H1 (cell line): ENCODE measurements around the gene NOXO1. TPM values are rescaled to one million over a fixed set of nuclear protein-coding genes. Genes with fewer than 3 reads are reported as not detected.
A peak's percentile ranks its signal among the peaks of the same experiment; 100 is the strongest.

Source experiments
- ASH2L ChIP-seq: fragments of 200-600, 300-600 bp; sonication (generic); IDR thresholded peaks from one replicate; pipeline ENCODE4 v1.7.1; 2017; ENCODE audit warnings: low read length
- CTCF ChIP-seq, 3 experiments: IDR thresholded peaks; 1 replicate in 2 of 3; 2 replicates in 1 of 3; pipeline versions ENCODE4 v1.5.1 to v1.6.1; 2011; ENCODE audit warnings: low read length in 3 of 3, mild to moderate bottlenecking in 3 of 3, inconsistent platforms in 2 of 3, low read depth in 1 of 3, moderate library complexity in 1 of 3; ENCODE audit not compliant: insufficient read depth in 1 of 3; ENCODE audit errors: control extremely low read depth in 1 of 3
- RFX5 ChIP-seq: IDR thresholded peaks from 2 replicates; pipeline ENCODE4 v1.6.1; 2011; ENCODE audit warnings: low read depth, low read length, improper control_type of control experiment, borderline replicate concordance
- SAP30 ChIP-seq: fragments of 300-600 bp; sonication (generic); IDR thresholded peaks from 2 replicates; pipeline ENCODE4 v1.7.1; 2012; ENCODE audit warnings: low read length, moderate library complexity, mild to moderate bottlenecking, inconsistent platforms; ENCODE audit not compliant: insufficient read depth, insufficient replicate concordance
- TBP ChIP-seq: IDR thresholded peaks from 2 replicates; pipeline ENCODE4 v1.6.1; 2011; ENCODE audit warnings: low read depth, low read length, improper control_type of control experiment
- polyA plus RNA-seq, 7 experiments: library from polyadenylated mRNA; depleted of rRNA in 3 of 7; stranded (reverse) in 5 of 7; unstranded in 2 of 7; fragments of >200 nt in 5 of 7; fragments of 200-250 nt in 2 of 7; gene quantifications; 1 replicate in 5 of 7; 2 replicates in 1 of 7; 4 replicates in 1 of 7; pipeline versions ENCODE4 v1.2.1 to v1.2.3, GENCODE V29; 2011 to 2013; ENCODE audit warnings: missing spikeins in 2 of 7, mixed read lengths in 2 of 7
- total RNA-seq: library from RNA; stranded (reverse); fragmentation: NEBNext Ultra II Directional; extraction: Animal tissue kit (Norgen Biotek cat#: 25700); gene quantifications from 2 replicates; pipeline ENCODE4 v1.2.1, GENCODE V29; 2021
- TF ChIP-seq, protein P1 (sequence below): fragments of 300-600 bp; sonication (generic); IDR thresholded peaks from 2 replicates; pipeline ENCODE4 v1.7.1; 2012; ENCODE audit warnings: low read length, moderate library complexity, mild to moderate bottlenecking, inconsistent platforms; ENCODE audit not compliant: insufficient replicate concordance

NOXO1 gene
- total and polyA plus RNA-seq, 2 of the 8 experiments (the other 6 are each of a cell fraction or from before 2014, with no cell fraction given): 1.3 to 2.5 TPM

DNA sequence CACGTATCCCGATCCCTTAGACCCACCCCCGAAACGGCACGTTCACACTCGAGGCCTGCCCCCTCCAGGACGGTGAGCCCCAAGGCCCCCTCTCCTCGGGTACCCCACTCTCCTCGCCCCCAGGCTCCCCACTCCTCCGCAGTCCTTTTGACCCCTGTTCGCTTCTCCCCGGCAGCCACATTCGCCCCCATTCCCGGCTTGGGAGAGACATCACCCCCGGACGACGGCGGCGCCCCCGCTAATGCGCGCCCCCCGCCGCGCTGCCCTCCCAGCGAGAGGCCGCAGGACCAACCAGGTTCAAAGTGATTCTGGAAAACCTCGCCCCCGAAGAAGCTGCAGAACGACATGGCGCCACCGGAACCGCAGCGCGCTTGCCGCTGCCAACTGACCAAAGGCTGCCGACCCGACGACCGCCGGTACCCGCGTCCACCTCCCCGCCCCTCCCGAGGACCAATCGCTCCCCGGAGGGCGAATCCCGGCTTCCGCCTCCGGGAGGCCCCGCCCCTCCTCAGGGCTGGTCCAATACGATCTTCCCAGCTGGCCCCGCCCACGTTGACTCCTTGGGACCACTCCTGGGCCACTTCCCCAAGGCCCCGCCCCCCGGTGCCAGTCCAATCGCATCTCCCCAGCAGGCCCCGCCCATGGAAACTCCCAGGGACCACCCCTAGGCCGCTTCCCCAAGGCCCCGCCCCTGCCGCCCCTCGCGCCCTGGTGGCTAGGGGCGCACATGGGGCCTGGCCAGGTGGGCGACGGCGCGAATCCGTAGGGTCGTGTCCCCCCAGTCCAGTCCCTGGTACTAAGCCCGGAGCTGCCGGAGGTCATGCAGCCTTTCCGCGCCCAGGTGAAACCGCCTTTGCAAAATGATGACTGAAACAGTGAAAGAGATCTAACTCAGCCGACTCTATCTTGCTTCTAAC, 38.2 kb downstream of the NOXO1 start, which contains the start of gene MSRB1 (continued):
- no peak for TF ChIP-seq ASH2L
- no peak for TF ChIP-seq RFX5
- TF ChIP-seq TBP: peak; percentile 74
- TF ChIP-seq, protein P1, sequence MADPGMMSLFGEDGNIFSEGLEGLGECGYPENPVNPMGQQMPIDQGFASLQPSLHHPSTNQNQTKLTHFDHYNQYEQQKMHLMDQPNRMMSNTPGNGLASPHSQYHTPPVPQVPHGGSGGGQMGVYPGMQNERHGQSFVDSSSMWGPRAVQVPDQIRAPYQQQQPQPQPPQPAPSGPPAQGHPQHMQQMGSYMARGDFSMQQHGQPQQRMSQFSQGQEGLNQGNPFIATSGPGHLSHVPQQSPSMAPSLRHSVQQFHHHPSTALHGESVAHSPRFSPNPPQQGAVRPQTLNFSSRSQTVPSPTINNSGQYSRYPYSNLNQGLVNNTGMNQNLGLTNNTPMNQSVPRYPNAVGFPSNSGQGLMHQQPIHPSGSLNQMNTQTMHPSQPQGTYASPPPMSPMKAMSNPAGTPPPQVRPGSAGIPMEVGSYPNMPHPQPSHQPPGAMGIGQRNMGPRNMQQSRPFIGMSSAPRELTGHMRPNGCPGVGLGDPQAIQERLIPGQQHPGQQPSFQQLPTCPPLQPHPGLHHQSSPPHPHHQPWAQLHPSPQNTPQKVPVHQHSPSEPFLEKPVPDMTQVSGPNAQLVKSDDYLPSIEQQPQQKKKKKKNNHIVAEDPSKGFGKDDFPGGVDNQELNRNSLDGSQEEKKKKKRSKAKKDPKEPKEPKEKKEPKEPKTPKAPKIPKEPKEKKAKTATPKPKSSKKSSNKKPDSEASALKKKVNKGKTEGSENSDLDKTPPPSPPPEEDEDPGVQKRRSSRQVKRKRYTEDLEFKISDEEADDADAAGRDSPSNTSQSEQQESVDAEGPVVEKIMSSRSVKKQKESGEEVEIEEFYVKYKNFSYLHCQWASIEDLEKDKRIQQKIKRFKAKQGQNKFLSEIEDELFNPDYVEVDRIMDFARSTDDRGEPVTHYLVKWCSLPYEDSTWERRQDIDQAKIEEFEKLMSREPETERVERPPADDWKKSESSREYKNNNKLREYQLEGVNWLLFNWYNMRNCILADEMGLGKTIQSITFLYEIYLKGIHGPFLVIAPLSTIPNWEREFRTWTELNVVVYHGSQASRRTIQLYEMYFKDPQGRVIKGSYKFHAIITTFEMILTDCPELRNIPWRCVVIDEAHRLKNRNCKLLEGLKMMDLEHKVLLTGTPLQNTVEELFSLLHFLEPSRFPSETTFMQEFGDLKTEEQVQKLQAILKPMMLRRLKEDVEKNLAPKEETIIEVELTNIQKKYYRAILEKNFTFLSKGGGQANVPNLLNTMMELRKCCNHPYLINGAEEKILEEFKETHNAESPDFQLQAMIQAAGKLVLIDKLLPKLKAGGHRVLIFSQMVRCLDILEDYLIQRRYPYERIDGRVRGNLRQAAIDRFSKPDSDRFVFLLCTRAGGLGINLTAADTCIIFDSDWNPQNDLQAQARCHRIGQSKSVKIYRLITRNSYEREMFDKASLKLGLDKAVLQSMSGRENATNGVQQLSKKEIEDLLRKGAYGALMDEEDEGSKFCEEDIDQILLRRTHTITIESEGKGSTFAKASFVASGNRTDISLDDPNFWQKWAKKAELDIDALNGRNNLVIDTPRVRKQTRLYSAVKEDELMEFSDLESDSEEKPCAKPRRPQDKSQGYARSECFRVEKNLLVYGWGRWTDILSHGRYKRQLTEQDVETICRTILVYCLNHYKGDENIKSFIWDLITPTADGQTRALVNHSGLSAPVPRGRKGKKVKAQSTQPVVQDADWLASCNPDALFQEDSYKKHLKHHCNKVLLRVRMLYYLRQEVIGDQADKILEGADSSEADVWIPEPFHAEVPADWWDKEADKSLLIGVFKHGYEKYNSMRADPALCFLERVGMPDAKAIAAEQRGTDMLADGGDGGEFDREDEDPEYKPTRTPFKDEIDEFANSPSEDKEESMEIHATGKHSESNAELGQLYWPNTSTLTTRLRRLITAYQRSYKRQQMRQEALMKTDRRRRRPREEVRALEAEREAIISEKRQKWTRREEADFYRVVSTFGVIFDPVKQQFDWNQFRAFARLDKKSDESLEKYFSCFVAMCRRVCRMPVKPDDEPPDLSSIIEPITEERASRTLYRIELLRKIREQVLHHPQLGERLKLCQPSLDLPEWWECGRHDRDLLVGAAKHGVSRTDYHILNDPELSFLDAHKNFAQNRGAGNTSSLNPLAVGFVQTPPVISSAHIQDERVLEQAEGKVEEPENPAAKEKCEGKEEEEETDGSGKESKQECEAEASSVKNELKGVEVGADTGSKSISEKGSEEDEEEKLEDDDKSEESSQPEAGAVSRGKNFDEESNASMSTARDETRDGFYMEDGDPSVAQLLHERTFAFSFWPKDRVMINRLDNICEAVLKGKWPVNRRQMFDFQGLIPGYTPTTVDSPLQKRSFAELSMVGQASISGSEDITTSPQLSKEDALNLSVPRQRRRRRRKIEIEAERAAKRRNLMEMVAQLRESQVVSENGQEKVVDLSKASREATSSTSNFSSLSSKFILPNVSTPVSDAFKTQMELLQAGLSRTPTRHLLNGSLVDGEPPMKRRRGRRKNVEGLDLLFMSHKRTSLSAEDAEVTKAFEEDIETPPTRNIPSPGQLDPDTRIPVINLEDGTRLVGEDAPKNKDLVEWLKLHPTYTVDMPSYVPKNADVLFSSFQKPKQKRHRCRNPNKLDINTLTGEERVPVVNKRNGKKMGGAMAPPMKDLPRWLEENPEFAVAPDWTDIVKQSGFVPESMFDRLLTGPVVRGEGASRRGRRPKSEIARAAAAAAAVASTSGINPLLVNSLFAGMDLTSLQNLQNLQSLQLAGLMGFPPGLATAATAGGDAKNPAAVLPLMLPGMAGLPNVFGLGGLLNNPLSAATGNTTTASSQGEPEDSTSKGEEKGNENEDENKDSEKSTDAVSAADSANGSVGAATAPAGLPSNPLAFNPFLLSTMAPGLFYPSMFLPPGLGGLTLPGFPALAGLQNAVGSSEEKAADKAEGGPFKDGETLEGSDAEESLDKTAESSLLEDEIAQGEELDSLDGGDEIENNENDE: no peak
- TF ChIP-seq SAP30: no peak
- no peak; a peak in 1 of 4 replicates for TF ChIP-seq CTCF (IDR thresholded peaks at IDR 0.05; ENCODE audit: control extremely low read depth in 1 of 3, insufficient read depth in 1 of 3, low read depth in 1 of 3, low read length in 3 of 3)
